Measurements from ENCODE around the gene NAALADL2. TPM values are rescaled to one million over a fixed set of nuclear protein-coding genes. Genes with fewer than 3 reads are reported as not detected.

The NAALADL2 gene
- total and polyA plus RNA-seq, 2 of the 8 experiments (the other 6 are each of a cell fraction or from before 2014, with no cell fraction given), result 0.12 to 0.22 TPM

DNA sequence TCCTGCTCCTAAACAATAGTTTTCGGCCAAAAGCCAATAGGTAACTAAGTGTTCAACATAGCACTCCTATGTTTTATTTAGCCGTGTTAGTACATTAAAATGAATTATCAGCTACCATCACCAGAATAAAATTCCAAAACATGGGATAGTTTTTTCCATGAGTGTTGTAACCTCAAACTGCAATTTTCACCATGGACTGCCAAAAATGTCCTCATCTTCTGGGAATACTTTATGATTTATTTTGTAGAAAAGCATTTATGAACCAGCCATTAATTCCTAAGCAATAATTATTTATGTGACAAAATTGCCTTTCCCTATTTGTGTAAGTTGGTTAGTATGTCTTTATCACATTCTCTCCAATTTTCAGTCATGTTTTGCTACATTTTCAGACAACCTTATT, 438.1 kb downstream of the NAALADL2 start:
- Histone ChIP-seq H3K4me1 (replicated peaks in 1 of 4; ENCODE audit: control insufficient read depth in 3 of 4, insufficient read depth in 4 of 4, low read length in 3 of 4) (no peaks in the 10 kb centered on the region), H2BK20ac (ENCODE audit: low read length) (no peak overlapping the region), H3K27me3 (replicated peaks in 1 of 4; ENCODE audit: control insufficient read depth in 3 of 4, extremely low read depth in 1 of 4, insufficient read depth in 3 of 4, low read length in 3 of 4) (no peaks in the 10 kb centered on the region), H3K56ac (replicated peaks; ENCODE audit: insufficient read length, low read depth, low read length) (no peak overlapping the region), H2BK15ac (ENCODE audit: low read length) (no peak overlapping the region), H4K5ac (ENCODE audit: insufficient read length, low read depth, low read length) (no peak overlapping the region), H3K23me2 (ENCODE audit: low read depth, low read length) (no peaks in the 10 kb centered on the region; the same call in 1 of the 2 replicates), H3K23ac (ENCODE audit: insufficient read length) (no peak overlapping the region), H4K20me1 (replicated peaks in 1 of 2; ENCODE audit: control insufficient read depth in 1 of 2, insufficient read depth in 2 of 2, low read length in 2 of 2) (no peaks in the 10 kb centered on the region), H2AFZ (ENCODE audit: low read length) (no peak overlapping the region), H3K79me2 (ENCODE audit: control insufficient read depth in 1 of 2, insufficient read depth in 2 of 2, low read length in 2 of 2) (no peaks in the 10 kb centered on the region), H3K14ac (ENCODE audit: insufficient read length) (no peak overlapping the region), H3K79me1 (ENCODE audit: low read depth, low read length) (no peaks in the 10 kb centered on the region), H3K27ac (ENCODE audit: low read depth, low read length) (no peak overlapping the region), H4K91ac (replicated peaks; ENCODE audit: insufficient read length, low read length) (no peak overlapping the region), H2AK5ac (ENCODE audit: low read depth, low read length) (no peak overlapping the region), H3K4ac (replicated peaks; ENCODE audit: insufficient read length, low read depth, low read length) (no peak overlapping the region), H3K18ac (ENCODE audit: extremely low read depth, low read length) (no peak overlapping the region), H3K4me2 (ENCODE audit: insufficient read depth in 1 of 2, low read depth in 2 of 2, low read length in 2 of 2) (no peak overlapping the region), H2BK12ac (ENCODE audit: low read depth, low read length) (no peak overlapping the region), H3K4me3 (ENCODE audit: extremely low read depth in 1 of 4, insufficient read depth in 2 of 4, low read depth in 3 of 4, low read length in 4 of 4) (no peak overlapping the region), H3K36me3 (ENCODE audit: control insufficient read depth in 2 of 4, insufficient read depth in 4 of 4, low read length in 3 of 4) (no peaks in the 10 kb centered on the region), H2BK120ac (replicated peaks; ENCODE audit: low read depth, low read length) (no peak overlapping the region), H4K8ac (ENCODE audit: extremely low read depth, insufficient read depth, low read length) (no peak overlapping the region), H3K9me3 (ENCODE audit: insufficient read depth in 2 of 2, low read depth in 1 of 2, low read length in 1 of 2) (no peaks in the 10 kb centered on the region), H2BK5ac (ENCODE audit: low read depth, low read length) (no peak overlapping the region), H3K9ac (replicated peaks in 1 of 4; ENCODE audit: extremely low read depth in 1 of 4, low read depth in 3 of 4, low read length in 3 of 4) (no peak overlapping the region)
- FAIRE-seq (no peak), DNase-seq (ENCODE audit: low read depth in 1 of 2, low spot score in 2 of 2) (no peak)
- POLR2A ChIA-PET (ENCODE audit: partially characterized antibody), result no interaction called here
- 97% methylated on average over 2 of the region's 2 CpGs; no CpG with 5 or more reads in 1 of the 2 experiments for WGBS, 2 experiments (ENCODE audit: extremely low coverage in 1 of 2, insufficient coverage in 1 of 2, insufficient read length in 1 of 2, insufficient replicate concordance in 2 of 2, low coverage in 1 of 2, low lambda C conversion rate in 2 of 2, missing lambda C conversion rate in 1 of 2)
- TF ChIP-seq RNF2 (IDR thresholded peaks at IDR 0.05; ENCODE audit: borderline replicate concordance, low read depth, low read length, missing control alignments, poor library complexity, severe bottlenecking), result no peak
- no peak for TF ChIP-seq GTF2F1 (IDR thresholded peaks at IDR 0.05; ENCODE audit: borderline replicate concordance, low read depth, low read length)
- TF ChIP-seq, protein P1, sequence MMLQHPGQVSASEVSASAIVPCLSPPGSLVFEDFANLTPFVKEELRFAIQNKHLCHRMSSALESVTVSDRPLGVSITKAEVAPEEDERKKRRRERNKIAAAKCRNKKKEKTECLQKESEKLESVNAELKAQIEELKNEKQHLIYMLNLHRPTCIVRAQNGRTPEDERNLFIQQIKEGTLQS (IDR thresholded peaks at IDR 0.05; ENCODE audit: insufficient read depth, low read depth, low read length), result no peak
- TF ChIP-seq POLR2AphosphoS5 (IDR thresholded peaks at IDR 0.05; ENCODE audit: low read depth, low read length), result no peak
- TF ChIP-seq TAF1 (IDR thresholded peaks at IDR 0.05; ENCODE audit: low read depth, low read length), result no peak
- TF ChIP-seq TCF12 (IDR thresholded peaks at IDR 0.05; ENCODE audit: low read depth, low read length), result no peak
- no peak for TF ChIP-seq FOSL1 (IDR thresholded peaks at IDR 0.05; ENCODE audit: insufficient read depth, low read depth, low read length)
- TF ChIP-seq, protein P2, sequence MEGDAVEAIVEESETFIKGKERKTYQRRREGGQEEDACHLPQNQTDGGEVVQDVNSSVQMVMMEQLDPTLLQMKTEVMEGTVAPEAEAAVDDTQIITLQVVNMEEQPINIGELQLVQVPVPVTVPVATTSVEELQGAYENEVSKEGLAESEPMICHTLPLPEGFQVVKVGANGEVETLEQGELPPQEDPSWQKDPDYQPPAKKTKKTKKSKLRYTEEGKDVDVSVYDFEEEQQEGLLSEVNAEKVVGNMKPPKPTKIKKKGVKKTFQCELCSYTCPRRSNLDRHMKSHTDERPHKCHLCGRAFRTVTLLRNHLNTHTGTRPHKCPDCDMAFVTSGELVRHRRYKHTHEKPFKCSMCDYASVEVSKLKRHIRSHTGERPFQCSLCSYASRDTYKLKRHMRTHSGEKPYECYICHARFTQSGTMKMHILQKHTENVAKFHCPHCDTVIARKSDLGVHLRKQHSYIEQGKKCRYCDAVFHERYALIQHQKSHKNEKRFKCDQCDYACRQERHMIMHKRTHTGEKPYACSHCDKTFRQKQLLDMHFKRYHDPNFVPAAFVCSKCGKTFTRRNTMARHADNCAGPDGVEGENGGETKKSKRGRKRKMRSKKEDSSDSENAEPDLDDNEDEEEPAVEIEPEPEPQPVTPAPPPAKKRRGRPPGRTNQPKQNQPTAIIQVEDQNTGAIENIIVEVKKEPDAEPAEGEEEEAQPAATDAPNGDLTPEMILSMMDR (IDR thresholded peaks at IDR 0.05; ENCODE audit: control extremely low read depth in 1 of 3, insufficient read depth in 1 of 3, low read depth in 1 of 3, low read length in 3 of 3), result no peak
- CTCF ChIA-PET (ENCODE audit: partially characterized antibody), result no interaction called here
